IMR-90 (cell line): ENCODE results near the gene MCTP2. TPM values are rescaled to one million over a fixed set of nuclear protein-coding genes. Genes with fewer than 3 reads are reported as not detected.

ENCODE experiments used
- ATAC-seq: fragments of 200-7000 bp; cut with Tn5 transposase; 2 replicates; pipeline ENCODE4 v1.9.1; 2020; ENCODE audit warnings: low read depth, mild to moderate bottlenecking, moderate library complexity
- BruUV-seq: library from RNA; stranded (reverse); fragments of 400-500 nt; replicated peaks from 2 replicates; lab custom pipeline; 2021; lab: Mats Ljungman, UMichigan
- CTCF ChIA-PET: fragments of 300-600 bp; formaldehyde crosslinking; extraction: SDS; loops from one replicate; lab custom pipeline; 2021; ENCODE audit warnings: antibody characterized with exemption; lab: Yijun Ruan, JAX
- POLR2A ChIA-PET: fragments of 300-600 bp; sonication (Branson Sonifier 250); formaldehyde crosslinking; loops from one replicate; lab custom pipeline; 2022; ENCODE audit warnings: antibody characterized with exemption; ENCODE audit not compliant: unreplicated experiment; lab: Charles Lee
- DNase-seq: peaks from one replicate; pipeline ENCODE4 v3.0.0; 2013
- H2AFZ ChIP-seq: replicated peaks from 2 replicates; pipeline ENCODE3; 2013; ENCODE audit warnings: low read length, mild to moderate bottlenecking; ENCODE audit not compliant: poor library complexity
- H2AK5ac ChIP-seq: 2 replicates; pipeline ENCODE4 v1.6.1; 2013; ENCODE audit warnings: low read depth, low read length, inconsistent platforms
- H2AK9ac ChIP-seq: replicated peaks from 2 replicates; pipeline ENCODE3; 2013; ENCODE audit warnings: mild to moderate bottlenecking, low read depth, low read length, moderate library complexity; ENCODE audit not compliant: poor library complexity
- H2BK120ac ChIP-seq: 2 replicates; pipeline ENCODE4 v1.6.1; 2013; ENCODE audit warnings: low read depth, low read length, inconsistent platforms
- H2BK15ac ChIP-seq: 3 replicates; pipeline ENCODE4 v1.6.1; 2013; ENCODE audit warnings: low read depth, low read length, inconsistent platforms
- H2BK20ac ChIP-seq: 2 replicates; pipeline ENCODE4 v1.6.1; 2013; ENCODE audit warnings: low read depth, mild to moderate bottlenecking, inconsistent platforms, low read length, moderate library complexity
- H2BK5ac ChIP-seq: 2 replicates; pipeline ENCODE4 v1.6.1; 2013; ENCODE audit warnings: mild to moderate bottlenecking, low read depth, low read length, inconsistent platforms; ENCODE audit not compliant: poor library complexity, severe bottlenecking
- H3K14ac ChIP-seq: replicated peaks from 2 replicates; pipeline ENCODE4 v1.6.1; 2013; ENCODE audit warnings: low read depth, low read length, inconsistent platforms
- H3K18ac ChIP-seq: 2 replicates; pipeline ENCODE4 v1.6.1; 2013; ENCODE audit warnings: low read depth, low read length, control low read depth
- H3K23ac ChIP-seq: 2 replicates; pipeline ENCODE4 v1.6.1; 2013; ENCODE audit warnings: low read depth, low read length, inconsistent platforms
- H3K27ac ChIP-seq: 2 replicates; pipeline ENCODE4 v1.5.1; 2013; ENCODE audit warnings: mild to moderate bottlenecking, control low read depth, low read length; ENCODE audit not compliant: insufficient read depth
- H3K27me3 ChIP-seq: 2 replicates; pipeline ENCODE4 v1.6.1; 2013; ENCODE audit warnings: low read length; ENCODE audit not compliant: control insufficient read depth, insufficient read depth
- H3K36me3 ChIP-seq: 2 replicates; pipeline ENCODE4 v1.6.1; 2013; ENCODE audit warnings: low read length, mixed read lengths; ENCODE audit not compliant: control insufficient read depth, insufficient read depth
- H3K4ac ChIP-seq: 2 replicates; pipeline ENCODE4 v1.6.1; 2013; ENCODE audit warnings: low read depth, low read length, inconsistent platforms
- H3K4me1 ChIP-seq: 2 replicates; pipeline ENCODE4 v1.6.1; 2013; ENCODE audit warnings: low read length, mixed read lengths; ENCODE audit not compliant: control insufficient read depth, insufficient read depth
- H3K4me2 ChIP-seq: 2 replicates; pipeline ENCODE4 v1.6.1; 2013; ENCODE audit warnings: low read depth, mild to moderate bottlenecking, control low read depth, low read length, moderate library complexity
- H3K4me3 ChIP-seq: 2 replicates; pipeline ENCODE4 v1.5.1; 2013; ENCODE audit warnings: low read depth, mild to moderate bottlenecking, control low read depth, low read length, moderate library complexity; ENCODE audit not compliant: insufficient read depth
- H3K56ac ChIP-seq: 2 replicates; pipeline ENCODE4 v1.6.1; 2013; ENCODE audit warnings: low read length, inconsistent platforms; ENCODE audit not compliant: insufficient read depth; ENCODE audit errors: extremely low read depth
- H3K79me1 ChIP-seq, 2 experiments: 2 replicates each; pipeline ENCODE4 v1.6.1; 2013; ENCODE audit warnings: low read length in 2 of 2, inconsistent platforms in 1 of 2, low read depth in 1 of 2
- H3K9ac ChIP-seq: 2 replicates; pipeline ENCODE4 v1.6.1; 2013; ENCODE audit warnings: low read depth, low read length, control low read depth
- H3K9me1 ChIP-seq: 2 replicates; pipeline ENCODE4 v1.6.1; 2013; ENCODE audit warnings: low read length, inconsistent platforms; ENCODE audit not compliant: insufficient read depth
- H3K9me3 ChIP-seq: 2 replicates; pipeline ENCODE4 v1.6.1; 2013; ENCODE audit warnings: low read length; ENCODE audit not compliant: control insufficient read depth, insufficient read depth
- H4K20me1 ChIP-seq: 2 replicates; pipeline ENCODE4 v1.6.1; 2013; ENCODE audit warnings: low read length, inconsistent platforms; ENCODE audit not compliant: insufficient read depth
- H4K5ac ChIP-seq: 2 replicates; pipeline ENCODE4 v1.6.1; 2013; ENCODE audit warnings: mild to moderate bottlenecking, low read depth, low read length, control low read depth
- H4K8ac ChIP-seq, 2 experiments: 2 replicates each; pipeline ENCODE4 v1.6.1; 2013; ENCODE audit warnings: low read depth in 2 of 2, low read length in 2 of 2, control low read depth in 1 of 2, inconsistent platforms in 1 of 2
- H4K91ac ChIP-seq: 2 replicates; pipeline ENCODE4 v1.6.1; 2013; ENCODE audit warnings: low read depth, low read length, inconsistent platforms; ENCODE audit not compliant: insufficient read depth
- BHLHE40 ChIP-seq: fragments of 150-350 bp; IDR thresholded peaks from 2 replicates; pipeline ENCODE4 v1.6.1; 2016; ENCODE audit warnings: mild to moderate bottlenecking, low read depth, low read length
- CEBPB ChIP-seq: IDR thresholded peaks from 2 replicates; pipeline ENCODE4 v1.6.1; 2012; ENCODE audit warnings: low read depth, low read length, improper control_type of control experiment
- ELK1 ChIP-seq: fragments of 150-350 bp; IDR thresholded peaks from 2 replicates; pipeline ENCODE4 v1.6.1; 2016; ENCODE audit warnings: low read depth, mild to moderate bottlenecking, low read length, moderate library complexity, borderline replicate concordance
- FOS ChIP-seq: fragments of 150-350 bp; IDR thresholded peaks from 2 replicates; pipeline ENCODE4 v1.6.1; 2016; ENCODE audit warnings: low read depth, low read length
- MAFK ChIP-seq: IDR thresholded peaks from 2 replicates; pipeline ENCODE4 v1.6.1; 2012; ENCODE audit warnings: low read depth, low read length, improper control_type of control experiment
- NFE2L2 ChIP-seq: fragments of 150-350 bp; IDR thresholded peaks from 2 replicates; pipeline ENCODE4 v1.6.1; 2016; ENCODE audit warnings: low read depth, mild to moderate bottlenecking, low read length
- POLR2A ChIP-seq: IDR thresholded peaks from 2 replicates; pipeline ENCODE4 v1.6.1; 2012; ENCODE audit warnings: mild to moderate bottlenecking, low read depth, low read length
- RAD21 ChIP-seq: IDR thresholded peaks from 2 replicates; pipeline ENCODE4 v1.6.1; 2012; ENCODE audit warnings: low read length, improper control_type of control experiment
- RFX5 ChIP-seq: IDR thresholded peaks from 2 replicates; pipeline ENCODE4 v1.8.0; 2012; ENCODE audit warnings: low read depth, mild to moderate bottlenecking, low read length, moderate library complexity
- USF2 ChIP-seq: fragments of 150-350 bp; IDR thresholded peaks from 2 replicates; pipeline ENCODE4 v1.6.1; 2017; ENCODE audit warnings: mild to moderate bottlenecking, antibody characterized with exemption, low read length, low read depth
- WGBS, 2 experiments: methylation state at CpG; one replicate each; pipeline versions ENCODE4 v1.1.5 to v1.1.7; 2013; ENCODE audit warnings: missing lambda C conversion rate in 2 of 2; ENCODE audit not compliant: insufficient read length in 1 of 2; ENCODE audit errors: extremely low coverage in 2 of 2; 5-methylcytosine and 5-hydroxymethylcytosine counted together
- dilution Hi-C: fragments of 300-500 bp; cut with HindIII; formaldehyde crosslinking; loops from one replicate; pipeline ENCODE4 v1.14.3; 2018; ENCODE audit warnings: low sequenced_read_pairs; ENCODE audit not compliant: unreplicated experiment
- in situ Hi-C: fragments of 300-500 bp; cut with MboI; formaldehyde crosslinking; loops from 3 replicates; pipeline ENCODE4 v1.14.3; 2019; ENCODE audit warnings: low sequenced_read_pairs, inconsistent platforms, mixed read lengths
- intact Hi-C: fragments of 100-400 bp; cut with micrococcal nuclease; formaldehyde crosslinking; loops from 2 replicates; pipeline ENCODE4 v1.10.0; 2022
- polyA plus RNA-seq, 3 experiments: library from polyadenylated mRNA; depleted of rRNA; stranded (reverse); fragments of >200 nt; gene quantifications; 2 replicates each; pipeline ENCODE4 v1.2.3, GENCODE V29; 2012; ENCODE audit warnings: low replicate concordance in 1 of 3
- total RNA-seq: library from RNA; depleted of rRNA; stranded (reverse); fragments of >200 nt; gene quantifications from 2 replicates; pipeline ENCODE4 v1.2.3, GENCODE V29; 2012

The MCTP2 gene
- total and polyA plus RNA-seq, 2 of the 4 experiments (the other 2 are of a cell fraction) = 5.1 to 9.9 TPM

- ATAC-seq (no peak), DNase-seq (no peak)
- Histone ChIP-seq H3K4me2 (no peak overlapping the region), H3K9me1 (no peaks in the 10 kb centered on the region), H2AFZ (no peak overlapping the region), H2BK120ac (no peak overlapping the region), H4K5ac (no peak overlapping the region), H3K27me3 (no peaks in the 10 kb centered on the region), H3K36me3 (no peaks in the 10 kb centered on the region), H3K4ac (no peak overlapping the region), H2AK9ac (no peak overlapping the region), H4K91ac (no peak overlapping the region), H3K9me3 (no peaks in the 10 kb centered on the region), H3K4me3 (no peak overlapping the region), H3K79me1 (no peaks in the 10 kb centered on the region), H2BK5ac (no peak overlapping the region), H3K23ac (no peak overlapping the region), H2AK5ac (no peak overlapping the region), H3K56ac (no peak overlapping the region), H2BK20ac (no peak overlapping the region), H3K4me1 (no peaks in the 10 kb centered on the region), H4K8ac (no peak overlapping the region), H3K14ac (no peak overlapping the region), H2BK15ac (no peak overlapping the region), H3K27ac (no peak overlapping the region), H4K20me1 (no peaks in the 10 kb centered on the region), H3K9ac (no peak overlapping the region), H3K18ac (no peak overlapping the region)
- dilution Hi-C loops = no loop called here
- no peak for TF ChIP-seq RAD21
- no peak for TF ChIP-seq RFX5
- no peak for TF ChIP-seq FOS
- TF ChIP-seq CEBPB = no peak
- no peak for TF ChIP-seq BHLHE40
- TF ChIP-seq POLR2A = no peak
- TF ChIP-seq USF2 = no peak
- no peak for TF ChIP-seq NFE2L2
- TF ChIP-seq MAFK = no peak
- no peak for TF ChIP-seq ELK1
- intact Hi-C loops = no loop called here
- CTCF ChIA-PET = no interaction called here
- POLR2A ChIA-PET = no interaction called here
- WGBS, 2 experiments = 80% methylated on average over 1 of the region's 9 CpGs; no CpG with 5 or more reads in 1 of the 2 experiments
- in situ Hi-C loops = loop anchor here (25.0 kb wide), 1 partner anchor 607 kb away; no protein-coding TSS in a partner anchor
- BruUV-seq = no TSS peak
These were observed 173.4 kb downstream of the MCTP2 start for GRCh38 chr15:94404733-94405283.
